Measurements from ENCODE around the gene LIN7C. TPM values are rescaled to one million over a fixed set of nuclear protein-coding genes. Genes with fewer than 3 reads are reported as not detected.

The LIN7C gene
- total and polyA plus RNA-seq, 2 of the 13 experiments (the other 11 are each of a cell fraction or from before 2014, with no cell fraction given): 14.8 to 37.2 TPM

GRCh38 chr11:27525824-27526516 is 19.4 kb upstream of the LIN7C start:
- intact Hi-C loops (cut with micrococcal nuclease; ENCODE audit: unreplicated experiment) (no loop called here), in situ Hi-C loops (cut with HindIII; ENCODE audit: extremely low pct_ligation_motif_present, low pct_unique_long_range_greater_than_20kb) (no loop called here)
- no peak overlapping the region for H3K9ac ChIP-seq (ENCODE audit: insufficient read depth, low read depth, low read length)
- H2AFZ ChIP-seq (ENCODE audit: low read length): no peak overlapping the region
- 10% methylated on average over 4 of the region's 4 CpGs for WGBS (ENCODE audit: low lambda C conversion rate)
- H3K27ac ChIP-seq (ENCODE audit: extremely low read length, insufficient read depth, low read length): no peak overlapping the region
- no peaks in the 10 kb centered on the region for H3K4me1 ChIP-seq (ENCODE audit: insufficient read depth, low read length)
- FAIRE-seq (no peak), DNase-seq (ENCODE audit: low spot score) (no peak), ATAC-seq (no peak)
- H3K79me2 ChIP-seq (ENCODE audit: insufficient read depth, low read length): no peaks in the 10 kb centered on the region
- CTCF ChIA-PET (ENCODE audit: low intra/inter-chr PET ratio, low total read pairs): no interaction called here
- H3K4me3 ChIP-seq (replicated peaks in 1 of 3; ENCODE audit: insufficient read depth in 1 of 3, low read depth in 2 of 3, low read length in 3 of 3): no peak overlapping the region
- H3K9me3 ChIP-seq (ENCODE audit: low read length): no peaks in the 10 kb centered on the region
- H3K4me2 ChIP-seq (ENCODE audit: low read depth, low read length): no peak overlapping the region
- no peaks in the 10 kb centered on the region for H3K36me3 ChIP-seq (replicated peaks in 1 of 2; ENCODE audit: control insufficient read depth in 1 of 2, insufficient read depth in 2 of 2, low read length in 2 of 2)
- no peak for TF ChIP-seq BRD4 (CRISPR knock-in tag; IDR thresholded peaks at IDR 0.05)
- no peak for TF ChIP-seq DBP (CRISPR knock-in tag; IDR thresholded peaks at IDR 0.05; ENCODE audit: not compliant biosample characterization)
- TF ChIP-seq HOXA7 (CRISPR knock-in tag; IDR thresholded peaks at IDR 0.05): no peak
- TF ChIP-seq ISL2 (CRISPR knock-in tag; IDR thresholded peaks at IDR 0.05): no peak
- no peak for TF ChIP-seq ARID4A (CRISPR knock-in tag; IDR thresholded peaks at IDR 0.05; ENCODE audit: borderline replicate concordance)
- TF ChIP-seq SP1 (IDR thresholded peaks at IDR 0.05): no peak
- TF ChIP-seq SP1 (CRISPR knock-in tag; IDR thresholded peaks at IDR 0.05): no peak
- no peak for TF ChIP-seq MTA1 (CRISPR knock-in tag; IDR thresholded peaks at IDR 0.05; ENCODE audit: borderline replicate concordance)
- no peaks in the 10 kb centered on the region for H4K20me1 ChIP-seq (ENCODE audit: insufficient read depth, low read length)
- no TSS peak for BruUV-seq (replicated peaks)
- no peaks in the 10 kb centered on the region for H3K27me3 ChIP-seq (ENCODE audit: control insufficient read depth in 1 of 2, insufficient read depth in 2 of 2, low read length in 2 of 2)
- POLR2A ChIA-PET: no interaction called here
